ENCODE data around the gene RIT1. TPM values are rescaled to one million over a fixed set of nuclear protein-coding genes. Genes with fewer than 3 reads are reported as not detected.

Gene RIT1
- total RNA-seq, 1 experiment from 2014 or later, result 10.1 TPM

- DNase-seq (ENCODE audit: low read depth), result peak; percentile 92
Observed at GRCh38 chr1:155859234-155859829, 51.8 kb downstream of the RIT1 start, which contains the start of gene SYT11. SYT11 (plus strand) TSS chr1:155859567; CDS start chr1:155859762, 195 bp downstream.

GRCh38 chr1:155858800-155859233 lies 52.3 kb downstream of the RIT1 start:
- no peak for DNase-seq (ENCODE audit: low read depth)

GRCh38 chr1:155856975-155857930 lies 53.9 kb downstream of the RIT1 start, which contains the start of gene GON4L:
GON4L (minus strand) TSS chr1:155857214; CDS start chr1:155853780, 3,434 bp downstream.
- DNase-seq (ENCODE audit: low read depth), result peak; percentile 90

GRCh38 chr1:155856257-155856974 lies 54.7 kb downstream of the RIT1 start:
- DNase-seq (ENCODE audit: low read depth), result no peak

GRCh38 chr1:155850345-155850744 lies 60.8 kb downstream of the RIT1 start:
- no peak for DNase-seq (ENCODE audit: low read depth)

GRCh38 chr1:155847823-155848529 lies 63.2 kb downstream of the RIT1 start:
- DNase-seq (ENCODE audit: low read depth), result no peak

Small RNA genes within 50 kb of the gene (small RNA-seq; reads per million reads assigned to genes)
- gene MIR6738 (not detected), gene RF00015 (not detected), gene SCARNA4 (not detected), gene SNORA80E (97.2 reads per million, percentile 96 among the genes with 10 or more reads in this experiment)

Other genes with a start within 250 kb of the RIT1 start
- gene YY1AP1, start 222.6 kb downstream of the RIT1 start, total RNA-seq (2014; rRNA removed; shearing (Covaris generic)), result 33.8 and 40.3 TPM in 2 replicates
- gene DAP3, start 222.3 kb downstream of the RIT1 start, total RNA-seq (2014; rRNA removed; shearing (Covaris generic)), result 52.7 and 72.5 TPM in 2 replicates
- gene GON4L, start 54.1 kb downstream of the RIT1 start, total RNA-seq (2014; rRNA removed; shearing (Covaris generic)), result 16.2 and 16.9 TPM in 2 replicates
- gene SYT11, start 51.8 kb downstream of the RIT1 start, total RNA-seq (2014; rRNA removed; shearing (Covaris generic)), result 15.0 and 16.9 TPM in 2 replicates
- 31.2 and 36.2 TPM in 2 replicates for gene KHDC4, start 23.1 kb upstream of the RIT1 start, total RNA-seq (2014; rRNA removed; shearing (Covaris generic))
- 0.55 TPM in 1 of 2 replicates, not detected in the other for gene RXFP4, start 30.3 kb upstream of the RIT1 start, total RNA-seq (2014; rRNA removed; shearing (Covaris generic))
- 91.6 and 96.6 TPM in 2 replicates for gene ARHGEF2, start 67.2 kb upstream of the RIT1 start, total RNA-seq (2014; rRNA removed; shearing (Covaris generic))
- 582 and 611 TPM in 2 replicates for gene SSR2, start 109.6 kb upstream of the RIT1 start, total RNA-seq (2014; rRNA removed; shearing (Covaris generic))
- gene UBQLN4, start 142.4 kb upstream of the RIT1 start, total RNA-seq (2014; rRNA removed; shearing (Covaris generic)), result 36.0 and 43.9 TPM in 2 replicates
- gene LAMTOR2, start 143.4 kb upstream of the RIT1 start, total RNA-seq (2014; rRNA removed; shearing (Covaris generic)), result 67.1 and 78.0 TPM in 2 replicates
- gene RAB25, start 149.8 kb upstream of the RIT1 start, total RNA-seq (2014; rRNA removed; shearing (Covaris generic)), result 0.06 TPM in 1 of 2 replicates, not detected in the other
- 3.4 and 5.2 TPM in 2 replicates for gene MEX3A, start 171.1 kb upstream of the RIT1 start, total RNA-seq (2014; rRNA removed; shearing (Covaris generic))
- gene LMNA, start 203.4 kb upstream of the RIT1 start, total RNA-seq (2014; rRNA removed; shearing (Covaris generic)), result 835 and 846 TPM in 2 replicates
- gene SEMA4A, start 242.2 kb upstream of the RIT1 start, total RNA-seq (2014; rRNA removed; shearing (Covaris generic)), result not detected in 2 replicates

Measured in HT1080 (cell line).